K562 (cell line): ENCODE results near the gene BAMBI. TPM values are rescaled to one million over a fixed set of nuclear protein-coding genes. Genes with fewer than 3 reads are reported as not detected.
A peak's percentile ranks its signal among the peaks of the same experiment; 100 is the strongest.

Experiments used
- ATAC-seq: fragments of 200-7000 bp; cut with Tn5 transposase; 3 replicates; pipeline ENCODE4 v1.9.1; 2020; ENCODE audit warnings: moderate library complexity
- BruUV-seq: library from RNA; stranded (reverse); fragments of 400-500 nt; replicated peaks from 2 replicates; lab custom pipeline; 2021; lab: Mats Ljungman, UMichigan
- CTCF ChIA-PET: fragments of 300-600 bp; formaldehyde crosslinking; extraction: SDS; loops from one replicate; lab custom pipeline; 2021; ENCODE audit warnings: low intra/inter-chr PET ratio; lab: Yijun Ruan, JAX
- POLR2A ChIA-PET: fragments of 300-600, 350-650 bp; sonication (Branson Sonifier 250); formaldehyde crosslinking; extraction: SDS; loops from one replicate; lab custom pipeline; 2021; ENCODE audit warnings: antibody characterized with exemption, inconsistent platforms; lab: Yijun Ruan, JAX
- DNase-seq, 4 experiments: peaks; one replicate each; pipeline versions ENCODE4 v3.0.0 to v3.0.0-alpha.2; 2011 to 2018; ENCODE audit warnings: low spot score in 3 of 4, mixed read lengths in 3 of 4; ENCODE audit errors: extremely low read depth in 1 of 4
- FAIRE-seq: peaks from 2 replicates; lab custom pipeline; 2011; peaks lifted over from hg19 to GRCh38; lab: Jason Lieb, UNC
- H2AFZ ChIP-seq: 2 replicates; pipeline ENCODE4 v1.6.0; 2011; ENCODE audit warnings: low read depth, low read length, control low read depth, inconsistent platforms
- H3K27ac ChIP-seq: fragments of 200-600 bp; 3 replicates; pipeline ENCODE4 v1.8.0; 2011; ENCODE audit warnings: low read depth, mild to moderate bottlenecking, control low read depth, inconsistent platforms, low read length, moderate library complexity, mixed read lengths; ENCODE audit errors: extremely low read depth
- H3K27me3 ChIP-seq, 2 experiments: fragments of 300-600 bp in 1 of 2; 2 replicates in 1 of 2; 3 replicates in 1 of 2; pipeline versions ENCODE4 v1.6.0 to v1.8.0; 2011; ENCODE audit warnings: inconsistent platforms in 2 of 2, low read length in 2 of 2, mild to moderate bottlenecking in 1 of 2, mixed read lengths in 1 of 2, moderate library complexity in 1 of 2; ENCODE audit not compliant: control insufficient read depth in 2 of 2, insufficient read depth in 2 of 2
- H3K36me3 ChIP-seq: fragments of 300-600 bp; 3 replicates; pipeline ENCODE4 v1.8.0; 2011; ENCODE audit warnings: mild to moderate bottlenecking, low read length, inconsistent platforms; ENCODE audit not compliant: control insufficient read depth, insufficient read depth
- H3K4me1 ChIP-seq, 2 experiments: fragments of 200-600 bp in 1 of 2; replicated peaks in 1 of 2; 2 replicates in 1 of 2; 3 replicates in 1 of 2; pipeline versions ENCODE4 v1.5.1 to v1.8.0; 2011; ENCODE audit warnings: inconsistent platforms in 2 of 2, low read length in 2 of 2, mild to moderate bottlenecking in 1 of 2, mixed read lengths in 1 of 2, moderate library complexity in 1 of 2; ENCODE audit not compliant: control insufficient read depth in 2 of 2, insufficient read depth in 2 of 2
- H3K4me2 ChIP-seq: 2 replicates; pipeline ENCODE4 v1.6.1; 2011; ENCODE audit warnings: low read length, control low read depth, inconsistent platforms, mixed read lengths; ENCODE audit not compliant: insufficient read depth
- H3K4me3 ChIP-seq: fragments of 200-600 bp; sonication (generic), shearing (Covaris generic); 2 replicates; pipeline ENCODE4 v1.5.1; 2016; ENCODE audit warnings: control low read depth, inconsistent platforms
- H3K79me2 ChIP-seq: fragments of 200-600 bp; 3 replicates; pipeline ENCODE4 v1.8.0; 2011; ENCODE audit warnings: low read length, inconsistent platforms; ENCODE audit not compliant: control insufficient read depth, insufficient read depth
- H3K9ac ChIP-seq, 2 experiments: 2 replicates each; pipeline versions ENCODE4 v1.6.0 to v1.6.1; 2011; ENCODE audit warnings: low read depth in 2 of 2, low read length in 2 of 2, control low read depth in 1 of 2, inconsistent platforms in 1 of 2, mild to moderate bottlenecking in 1 of 2, mixed read lengths in 1 of 2; ENCODE audit not compliant: insufficient read depth in 1 of 2
- H3K9me1 ChIP-seq: one replicate; pipeline ENCODE4 v1.6.0; 2011; ENCODE audit warnings: inconsistent platforms, mild to moderate bottlenecking, low read length, moderate library complexity; ENCODE audit not compliant: control insufficient read depth, insufficient read depth
- H3K9me3 ChIP-seq: replicated peaks from 2 replicates; pipeline ENCODE4 v1.5.1; 2011; ENCODE audit warnings: low read depth, low read length, inconsistent platforms; ENCODE audit not compliant: control insufficient read depth, insufficient read depth
- H4K20me1 ChIP-seq: replicated peaks from 2 replicates; pipeline ENCODE4 v1.6.1; 2011; ENCODE audit warnings: low read length, inconsistent platforms, mixed read lengths; ENCODE audit not compliant: control insufficient read depth, insufficient read depth
- CBX8 ChIP-seq: fragments of 200-600 bp; sonication (generic); IDR thresholded peaks from 2 replicates; pipeline ENCODE4 v1.6.1; 2012; ENCODE audit warnings: borderline replicate concordance, mixed run types, low read depth, mild to moderate bottlenecking, moderate library complexity, mixed read lengths, low read length, control low read depth, inconsistent platforms; ENCODE audit not compliant: poor library complexity, severe bottlenecking; ENCODE audit errors: extremely low read depth
- CHD1 ChIP-seq: fragments of 200-600 bp; sonication (generic); IDR thresholded peaks from one replicate; pipeline ENCODE4 v1.6.1; 2012; ENCODE audit warnings: mild to moderate bottlenecking, moderate library complexity, low read length, inconsistent platforms
- GATAD2A ChIP-seq: fragments of 450-650 bp; IDR thresholded peaks from 2 replicates; pipeline ENCODE4 v1.6.1; 2017
- HDAC6 ChIP-seq: IDR thresholded peaks from 2 replicates; pipeline ENCODE4 v1.6.1; 2012; ENCODE audit warnings: low read depth, mild to moderate bottlenecking, control low read depth, inconsistent platforms, low read length, moderate library complexity
- MCM3 ChIP-seq: fragments of 450-650 bp; IDR thresholded peaks from 2 replicates; pipeline ENCODE4 v1.6.1; 2016
- NCOA4 ChIP-seq: fragments of 450-650 bp; IDR thresholded peaks from 2 replicates; pipeline ENCODE4 v1.6.1; 2018; ENCODE audit warnings: mild to moderate bottlenecking; ENCODE audit not compliant: partially characterized antibody
- NFATC3 ChIP-seq: fragments of 450-650 bp; IDR thresholded peaks from 2 replicates; pipeline ENCODE4 v1.6.1; 2017; ENCODE audit warnings: mild to moderate bottlenecking
- RAD21 ChIP-seq, 2 experiments: fragments of 250-450 bp in 1 of 2; fragments of 450-650 bp in 1 of 2; sonication (Bioruptor Pico) in 1 of 2; formaldehyde crosslinking in 1 of 2; IDR thresholded peaks in 1 of 2; conservative IDR thresholded peaks in 1 of 2; 2 replicates each; pipeline versions ENCODE4 v1.4.0 to v1.8.0; 2020 to 2022; ENCODE audit warnings: mild to moderate bottlenecking in 2 of 2, moderate library complexity in 1 of 2
- SMC3 ChIP-seq: conservative IDR thresholded peaks from 2 replicates; pipeline ENCODE4 v1.6.1; 2011; ENCODE audit warnings: low read depth, low read length, improper control_type of control experiment; ENCODE audit not compliant: insufficient read depth
- SNRNP70 ChIP-seq: fragments of 200-400 bp; formaldehyde crosslinking; optimal IDR thresholded peaks from 2 replicates; pipeline ENCODE3; 2017; ENCODE audit warnings: low read depth, low read length
- TFAM ChIP-seq: fragments of 250-450 bp; sonication (Bioruptor Pico); conservative IDR thresholded peaks from 2 replicates; pipeline ENCODE4 v1.5.0; 2021; ENCODE audit warnings: mild to moderate bottlenecking, moderate library complexity
- TGIF2 ChIP-seq: sonication (generic); formaldehyde crosslinking; IDR thresholded peaks from 2 replicates; pipeline ENCODE4 v1.8.1; 2022; ENCODE audit warnings: mild to moderate bottlenecking, missing genetic modification reagents, moderate library complexity
- ZNF124 ChIP-seq: sonication (generic); formaldehyde crosslinking; IDR thresholded peaks from 2 replicates; pipeline ENCODE4 v1.8.1; 2022; ENCODE audit warnings: missing genetic modification reagents
- ZNF133 ChIP-seq: fragments of 250-450 bp; sonication (Bioruptor Pico); IDR thresholded peaks from 2 replicates; pipeline ENCODE4 v1.4.0; 2020; ENCODE audit warnings: mild to moderate bottlenecking
- ZNF408 ChIP-seq: fragments of 250-450 bp; sonication (Bioruptor Pico); IDR thresholded peaks from 2 replicates; pipeline ENCODE4 v1.4.0; 2020; ENCODE audit warnings: low read depth, mild to moderate bottlenecking, moderate library complexity
- WGBS: fragments of 100-300 bp; shearing (Covaris generic); methylation state at CpG from one replicate; pipeline ENCODE4 v1.1.6; 2016; ENCODE audit warnings: low coverage, mixed read lengths; ENCODE audit not compliant: insufficient coverage; ENCODE audit errors: missing lambda C conversion rate; 5-methylcytosine and 5-hydroxymethylcytosine counted together
- in situ Hi-C: fragments of 300-500 bp; cut with MboI; formaldehyde crosslinking; loops from 4 replicates; pipeline ENCODE4 v1.15.0; 2018; ENCODE audit warnings: inconsistent platforms, mixed read lengths
- intact Hi-C: fragments of 100-400 bp; cut with micrococcal nuclease; formaldehyde crosslinking; loops from 2 replicates; pipeline ENCODE4 v1.14.2; 2022
- polyA plus RNA-seq, 8 experiments: library from polyadenylated mRNA; depleted of rRNA in 4 of 8; stranded (reverse) in 5 of 8; unstranded in 3 of 8; fragments of >200 nt; fragmentation: Nextera tagmentation in 2 of 8; fragmentation: Illumina TruSeq in 1 of 8; extraction: Ambion mirVana in 2 of 8; extraction: Trizol in 1 of 8; gene quantifications; 2 replicates each; pipeline versions ENCODE4 v1.2.1 to v1.2.3, GENCODE V29; 2011 to 2014; ENCODE audit warnings: inconsistent platforms in 1 of 8, missing spikeins in 1 of 8
- total RNA-seq, 7 experiments: library from RNA; depleted of rRNA in 6 of 7; stranded (reverse); fragments of >200 nt in 6 of 7; fragmentation: Illumina TruSeq in 2 of 7; extraction: Trizol in 2 of 7; gene quantifications; 2 replicates each; pipeline versions ENCODE4 v1.2.1 to v1.2.3, GENCODE V29; 2011 to 2021; ENCODE audit warnings: low replicate concordance in 1 of 7
- TF ChIP-seq, protein P1 (sequence below): fragments of 450-650 bp; formaldehyde crosslinking; IDR thresholded peaks from 2 replicates; pipeline ENCODE4 v1.4.0; 2020; ENCODE audit warnings: mild to moderate bottlenecking, moderate library complexity
- TF ChIP-seq, protein P2 (sequence below): fragments of 450-650 bp; IDR thresholded peaks from 2 replicates; pipeline ENCODE4 v1.6.1; 2018; ENCODE audit not compliant: partially characterized antibody

BAMBI gene
- total and polyA plus RNA-seq, 9 of the 15 experiments (the other 6 are each of a cell fraction or from before 2014, with no cell fraction given): 2.0 to 21.8 (median 13.5) TPM

DNA sequence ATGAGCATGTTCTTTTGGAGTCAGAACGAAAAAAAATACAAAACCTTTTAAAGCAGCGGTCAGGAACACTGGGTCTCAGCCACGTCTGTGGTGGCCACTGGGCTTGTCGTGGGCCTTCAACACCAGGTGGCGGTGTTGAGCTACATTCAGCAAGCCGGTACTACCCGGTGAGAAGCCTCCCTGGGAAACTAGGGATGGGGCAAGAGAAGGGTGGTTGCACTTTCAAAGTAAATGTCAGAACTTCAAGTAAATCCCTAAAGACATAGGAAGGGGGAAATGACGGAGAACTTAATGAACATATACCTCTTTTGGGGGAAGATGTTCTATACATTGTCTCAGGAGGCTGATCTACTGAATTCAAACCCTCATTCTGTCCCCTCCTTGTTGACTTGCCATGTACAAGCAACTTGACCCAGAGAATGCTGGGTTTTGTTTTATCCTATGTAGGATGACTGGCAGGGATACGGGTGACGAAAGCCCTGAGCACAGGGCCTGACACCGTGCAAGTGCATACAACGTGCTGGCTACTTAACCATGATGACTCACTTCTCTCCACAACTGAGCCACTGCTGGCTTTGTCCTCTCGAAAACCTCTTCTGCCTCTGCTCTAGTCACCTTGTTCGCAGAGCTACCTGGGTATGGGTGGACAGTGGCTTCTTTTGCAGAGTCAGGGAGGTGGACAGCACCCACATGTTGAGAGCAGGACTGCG, 49.0 kb upstream of the BAMBI start:
- Histone ChIP-seq H3K9ac (no peak overlapping the region), H3K4me2 (no peak overlapping the region; the same call in 1 of the 2 replicates), H2AFZ (no peak overlapping the region), H3K4me3 (no peak overlapping the region), H3K9me1 (no peaks in the 10 kb centered on the region), H4K20me1 (peaks cover 8% of the 10 kb centered on the region; the same call in 1 of the 2 replicates), H3K36me3 (no peaks in the 10 kb centered on the region), H3K27ac (no peak overlapping the region), H3K9me3 (no peaks in the 10 kb centered on the region), H3K79me2 (no peaks in the 10 kb centered on the region), H3K27me3 (peaks cover 15 to 48% of the 10 kb centered on the region in 2 experiments; a peak in 4 of 5 replicates), H3K4me1 (no peaks in the 10 kb centered on the region; a peak in 1 of 5 replicates)
- ATAC-seq (peak; percentile 96), FAIRE-seq (peak; percentile 94), DNase-seq (peak; percentile 82 to 88 (median 87))
- in situ Hi-C loops (no loop called here), intact Hi-C loops (loop anchor here (5.0 to 10.0 kb wide), 3 partner anchors 34 to 674 kb away; no protein-coding TSS in a partner anchor)
- POLR2A ChIA-PET: interaction anchor here (0.6 to 1.5 kb wide), 8 partner anchors 8 to 833 kb away, joined by 3 to 4 read pairs (median 4); no protein-coding TSS in a partner anchor
- under 1% methylated on average over 15 of the region's 15 CpGs for WGBS
- BruUV-seq: no TSS peak
- CTCF ChIA-PET: interaction anchor here (0.5 to 2.1 kb wide), 7 partner anchors 20 to 676 kb away, joined by 3 to 13 read pairs (median 5); no protein-coding TSS in a partner anchor
- TF ChIP-seq TGIF2 (CRISPR knock-in tag) (no peak), MCM3 (no peak), SMC3 (peak; percentile 94), CBX8 (no peak), TFAM (CRISPR knock-in tag) (no peak), HDAC6 (no peak), CHD1 (no peak), NCOA4 (no peak), ZNF133 (no peak), NFATC3 (no peak), ZNF408 (no peak), SNRNP70 (no peak), ZNF124 (no peak), GATAD2A (no peak), RAD21 (CRISPR knock-in tag; conservative IDR thresholded peaks at IDR 0.05 in 1 of 2, IDR thresholded peaks at IDR 0.05 in 1 of 2) (peak; percentile 91 to 97)
- TF ChIP-seq, protein P1, sequence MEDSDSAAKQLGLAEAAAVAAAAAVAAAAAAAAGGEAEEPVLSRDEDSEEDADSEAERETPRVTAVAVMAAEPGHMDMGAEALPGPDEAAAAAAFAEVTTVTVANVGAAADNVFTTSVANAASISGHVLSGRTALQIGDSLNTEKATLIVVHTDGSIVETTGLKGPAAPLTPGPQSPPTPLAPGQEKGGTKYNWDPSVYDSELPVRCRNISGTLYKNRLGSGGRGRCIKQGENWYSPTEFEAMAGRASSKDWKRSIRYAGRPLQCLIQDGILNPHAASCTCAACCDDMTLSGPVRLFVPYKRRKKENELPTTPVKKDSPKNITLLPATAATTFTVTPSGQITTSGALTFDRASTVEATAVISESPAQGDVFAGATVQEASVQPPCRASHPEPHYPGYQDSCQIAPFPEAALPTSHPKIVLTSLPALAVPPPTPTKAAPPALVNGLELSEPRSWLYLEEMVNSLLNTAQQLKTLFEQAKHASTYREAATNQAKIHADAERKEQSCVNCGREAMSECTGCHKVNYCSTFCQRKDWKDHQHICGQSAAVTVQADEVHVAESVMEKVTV (CRISPR knock-in tag): peak; percentile 90
- TF ChIP-seq, protein P2, sequence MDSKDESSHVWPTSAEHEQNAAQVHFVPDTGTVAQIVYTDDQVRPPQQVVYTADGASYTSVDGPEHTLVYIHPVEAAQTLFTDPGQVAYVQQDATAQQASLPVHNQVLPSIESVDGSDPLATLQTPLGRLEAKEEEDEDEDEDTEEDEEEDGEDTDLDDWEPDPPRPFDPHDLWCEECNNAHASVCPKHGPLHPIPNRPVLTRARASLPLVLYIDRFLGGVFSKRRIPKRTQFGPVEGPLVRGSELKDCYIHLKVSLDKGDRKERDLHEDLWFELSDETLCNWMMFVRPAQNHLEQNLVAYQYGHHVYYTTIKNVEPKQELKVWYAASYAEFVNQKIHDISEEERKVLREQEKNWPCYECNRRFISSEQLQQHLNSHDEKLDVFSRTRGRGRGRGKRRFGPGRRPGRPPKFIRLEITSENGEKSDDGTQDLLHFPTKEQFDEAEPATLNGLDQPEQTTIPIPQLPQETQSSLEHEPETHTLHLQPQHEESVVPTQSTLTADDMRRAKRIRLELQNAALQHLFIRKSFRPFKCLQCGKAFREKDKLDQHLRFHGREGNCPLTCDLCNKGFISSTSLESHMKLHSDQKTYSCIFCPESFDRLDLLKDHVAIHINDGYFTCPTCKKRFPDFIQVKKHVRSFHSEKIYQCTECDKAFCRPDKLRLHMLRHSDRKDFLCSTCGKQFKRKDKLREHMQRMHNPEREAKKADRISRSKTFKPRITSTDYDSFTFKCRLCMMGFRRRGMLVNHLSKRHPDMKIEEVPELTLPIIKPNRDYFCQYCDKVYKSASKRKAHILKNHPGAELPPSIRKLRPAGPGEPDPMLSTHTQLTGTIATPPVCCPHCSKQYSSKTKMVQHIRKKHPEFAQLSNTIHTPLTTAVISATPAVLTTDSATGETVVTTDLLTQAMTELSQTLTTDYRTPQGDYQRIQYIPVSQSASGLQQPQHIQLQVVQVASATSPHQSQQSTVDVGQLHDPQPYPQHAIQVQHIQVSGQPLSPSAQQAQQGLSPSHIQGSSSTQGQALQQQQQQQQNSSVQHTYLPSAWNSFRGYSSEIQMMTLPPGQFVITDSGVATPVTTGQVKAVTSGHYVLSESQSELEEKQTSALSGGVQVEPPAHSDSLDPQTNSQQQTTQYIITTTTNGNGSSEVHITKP: peak; percentile 78
